Mucosa of descending colon (tissue), 3 donors: ENCODE results near the gene PAPSS2. TPM values are rescaled to one million over a fixed set of nuclear protein-coding genes. Genes with fewer than 3 reads are reported as not detected.

Experiments
- ATAC-seq: fragments of 200-7000 bp; cut with Tn5 transposase; one replicate; pipeline ENCODE4 v1.9.1; 2020; ENCODE audit warnings: mild to moderate bottlenecking, moderate library complexity
- DNase-seq, 3 donors: peaks; one replicate each; pipeline ENCODE4 v3.0.0-alpha.2; 2020
- H3K36me3 ChIP-seq: fragments of 200-600 bp; one replicate; pipeline ENCODE4 v1.8.0; 2021; ENCODE audit warnings: low read depth, mild to moderate bottlenecking
- H3K4me1 ChIP-seq: fragments of 200-600 bp; one replicate; pipeline ENCODE4 v1.8.0; 2021; ENCODE audit warnings: low read depth, mild to moderate bottlenecking
- H3K4me3 ChIP-seq: fragments of 200-600 bp; one replicate; pipeline ENCODE4 v1.8.0; 2021; ENCODE audit warnings: mild to moderate bottlenecking
- H3K9me3 ChIP-seq: fragments of 200-600 bp; one replicate; pipeline ENCODE4 v1.8.0; 2021; ENCODE audit warnings: mild to moderate bottlenecking
- CTCF ChIP-seq: fragments of 200-600 bp; IDR thresholded peaks from one replicate; pipeline ENCODE4 v1.8.0; 2022; ENCODE audit warnings: antibody characterized with exemption, mild to moderate bottlenecking
- intact Hi-C, 2 donors: fragments of 100-400 bp; cut with DNase I in 1 of 2; cut with micrococcal nuclease in 1 of 2; formaldehyde crosslinking; loops; one replicate each; pipeline versions ENCODE4 v1.11.0 to v1.11.1; 2022; cut with DNase I, micrococcal nuclease
- total RNA-seq, 3 donors: library from RNA; stranded (reverse); fragmentation: NEBNext Ultra II Directional in 2 of 3; extraction: Animal tissue kit (Norgen Biotek cat#: 25700) in 2 of 3; gene quantifications; one replicate each; pipeline versions ENCODE4 v1.2.1 to v1.2.4, GENCODE V29; 2021 to 2023
- donor health status: DM: no; HTN: no; CAD: no; lungs with moderate emphysema.
- donor health status: DM: no; HTN: no; CAD: no.
- donor health status: DM: no; HTN: yes; CAD: no.

Gene PAPSS2
- total RNA-seq, 3 donors from 2014 or later, result 123 to 399 (median 147) TPM

GRCh38 chr10:87675396-87676376, 16.0 kb downstream of the PAPSS2 start:
- intact Hi-C loops, result no loop called here
- Histone ChIP-seq H3K4me3 (no peak overlapping the region), H3K9me3 (no peaks in the 10 kb centered on the region), H3K36me3 (no peaks in the 10 kb centered on the region), H3K4me1 (no peaks in the 10 kb centered on the region)
- TF ChIP-seq CTCF, result no peak
- no peak for DNase-seq
- no peak for ATAC-seq

- H3K9me3 ChIP-seq, result no peaks in the 10 kb centered on the region
- DNase-seq, result no peak
- ATAC-seq, result peak; percentile 80
- no peaks in the 10 kb centered on the region for H3K36me3 ChIP-seq
- intact Hi-C loops, result no loop called here
- no peaks in the 10 kb centered on the region for H3K4me1 ChIP-seq
- no peak overlapping the region for H3K4me3 ChIP-seq
- no peak for TF ChIP-seq CTCF
Observed at GRCh38 chr10:87677595-87677994, 17.9 kb downstream of the PAPSS2 start.

GRCh38 chr10:87678302-87678701, 18.6 kb downstream of the PAPSS2 start:
- ATAC-seq (no peak), DNase-seq (no peak)
- no peaks in the 10 kb centered on the region for H3K36me3 ChIP-seq
- H3K4me3 ChIP-seq, result no peak overlapping the region
- intact Hi-C loops, result no loop called here
- TF ChIP-seq CTCF, result no peak
- no peaks in the 10 kb centered on the region for H3K9me3 ChIP-seq
- no peaks in the 10 kb centered on the region for H3K4me1 ChIP-seq

- DNase-seq (no peak), ATAC-seq (no peak)
- H3K4me1 ChIP-seq, result peaks cover 13% of the 10 kb centered on the region
- no peaks in the 10 kb centered on the region for H3K36me3 ChIP-seq
- H3K4me3 ChIP-seq, result no peak overlapping the region
- intact Hi-C loops, result no loop called here
- TF ChIP-seq CTCF, result no peak
- no peaks in the 10 kb centered on the region for H3K9me3 ChIP-seq
Observed at GRCh38 chr10:87683356-87683755, 23.7 kb downstream of the PAPSS2 start.

GRCh38 chr10:87684001-87684638, 24.4 kb downstream of the PAPSS2 start:
- Histone ChIP-seq H3K9me3 (no peaks in the 10 kb centered on the region), H3K4me1 (peaks cover 13% of the 10 kb centered on the region), H3K4me3 (no peak overlapping the region), H3K36me3 (no peaks in the 10 kb centered on the region)
- intact Hi-C loops, result no loop called here
- ATAC-seq (no peak), DNase-seq (no peak)
- TF ChIP-seq CTCF, result no peak
